Hepatocyte (in vitro differentiated cells): ENCODE results near the gene DNAH5. TPM values are rescaled to one million over a fixed set of nuclear protein-coding genes. Genes with fewer than 3 reads are reported as not detected.

Experiments used
- DNase-seq: peaks from one replicate; pipeline ENCODE4 v3.0.0-alpha.2; 2016; ENCODE audit warnings: low spot score
- H2AFZ ChIP-seq: fragments of 200-600 bp; sonication (generic); 2 replicates; pipeline ENCODE4 v1.6.0; 2016; ENCODE audit warnings: antibody characterized with exemption, mild to moderate bottlenecking
- H3K27ac ChIP-seq: fragments of 200-600 bp; sonication (generic); 2 replicates; pipeline ENCODE4 v1.5.1; 2016; ENCODE audit warnings: mild to moderate bottlenecking
- H3K27me3 ChIP-seq: fragments of 200-600 bp; sonication (generic); 2 replicates; pipeline ENCODE4 v1.6.1; 2016
- H3K36me3 ChIP-seq: fragments of 200-600 bp; sonication (generic); replicated peaks from 2 replicates; pipeline ENCODE4 v1.5.1; 2016; ENCODE audit warnings: low read depth; ENCODE audit not compliant: insufficient read depth
- H3K4me1 ChIP-seq: fragments of 200-600 bp; sonication (generic); 2 replicates; pipeline ENCODE4 v1.5.1; 2016; ENCODE audit warnings: mild to moderate bottlenecking, moderate library complexity; ENCODE audit not compliant: insufficient read depth
- H3K4me2 ChIP-seq: fragments of 200-600 bp; sonication (generic); 2 replicates; pipeline ENCODE4 v1.6.0; 2016
- H3K4me3 ChIP-seq: fragments of 200-600 bp; sonication (generic); 2 replicates; pipeline ENCODE4 v1.5.1; 2016; ENCODE audit warnings: mild to moderate bottlenecking
- H3K79me2 ChIP-seq: fragments of 200-600 bp; sonication (generic); 2 replicates; pipeline ENCODE4 v1.6.0; 2017; ENCODE audit warnings: mild to moderate bottlenecking
- H3K9me2 ChIP-seq: fragments of 200-600 bp; sonication (generic); replicated peaks from 2 replicates; pipeline ENCODE4 v1.6.0; 2017; ENCODE audit warnings: mild to moderate bottlenecking; ENCODE audit not compliant: insufficient read depth
- H3K9me3 ChIP-seq: fragments of 200-600 bp; sonication (generic); 2 replicates; pipeline ENCODE4 v1.5.1; 2016; ENCODE audit warnings: low read depth, mild to moderate bottlenecking
- H4K20me1 ChIP-seq: fragments of 200-600 bp; sonication (generic); 2 replicates; pipeline ENCODE4 v1.6.0; 2016; ENCODE audit warnings: mild to moderate bottlenecking; ENCODE audit not compliant: insufficient read depth, poor library complexity, severe bottlenecking
- EZH2 ChIP-seq: fragments of 200-600 bp; sonication (generic); IDR thresholded peaks from 2 replicates; pipeline ENCODE4 v1.6.1; 2016; ENCODE audit warnings: antibody characterized with exemption, mild to moderate bottlenecking, borderline replicate concordance
- EZH2phosphoT487 ChIP-seq: fragments of 200-600 bp; sonication (generic); IDR thresholded peaks from one replicate; pipeline ENCODE4 v1.6.1; 2018; ENCODE audit warnings: antibody characterized with exemption, mild to moderate bottlenecking, low read depth, moderate library complexity; ENCODE audit not compliant: unreplicated experiment, severe bottlenecking
- WGBS: methylation state at CpG from one replicate; pipeline ENCODE4 v1.1.6; 2016; ENCODE audit warnings: low lambda C conversion rate; ENCODE audit errors: missing lambda C conversion rate; 5-methylcytosine and 5-hydroxymethylcytosine counted together
- polyA plus RNA-seq: library from polyadenylated mRNA; unstranded; fragments of >200 nt; fragmentation: Nextera tagmentation; extraction: Ambion mirVana; gene quantifications from 2 replicates; pipeline ENCODE4 v1.2.1, GENCODE V29; 2016
- total RNA-seq: library from RNA; depleted of rRNA; stranded (reverse); fragments of >200 nt; gene quantifications from 2 replicates; pipeline ENCODE4 v1.2.3, GENCODE V29; 2014
- TF ChIP-seq, protein P1 (sequence below): fragments of 200-600 bp; sonication (generic); IDR thresholded peaks from 2 replicates; pipeline ENCODE4 v1.5.1; 2016; ENCODE audit warnings: antibody characterized with exemption, mild to moderate bottlenecking; ENCODE audit not compliant: poor library complexity

DNAH5 gene
- total and polyA plus RNA-seq, 2 experiments from 2014 or later, result 0.17 to 0.40 TPM

DNA sequence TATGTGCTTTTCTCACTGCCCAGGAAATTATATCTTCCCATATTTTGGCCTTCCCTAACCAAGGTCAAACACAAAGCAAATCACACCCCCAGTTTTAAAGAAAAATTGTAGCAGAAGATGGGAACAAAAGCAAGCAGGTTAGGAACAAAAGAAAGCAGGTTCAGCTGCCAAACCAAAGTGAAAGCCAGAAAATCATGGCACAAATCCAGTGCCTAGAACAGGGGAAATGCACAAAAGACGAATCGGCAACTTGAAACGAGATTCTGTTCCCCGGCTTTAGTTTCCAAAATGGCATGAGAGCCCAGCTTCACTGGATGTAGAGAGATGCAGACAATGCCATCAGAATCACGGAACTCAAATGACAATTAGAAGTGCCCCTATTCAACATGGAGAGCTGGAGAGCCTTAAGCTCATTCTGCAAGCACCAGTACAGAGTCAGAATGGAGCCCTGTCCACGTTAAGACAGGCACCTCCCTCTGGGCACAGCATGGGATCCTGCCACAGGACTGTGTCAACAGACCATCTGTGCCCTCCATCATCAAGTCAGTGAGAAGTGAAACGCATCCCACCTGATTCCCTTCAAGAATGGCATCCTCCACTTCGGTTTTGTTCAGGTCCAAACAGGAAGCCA, 13.8 kb downstream of the DNAH5 start:
- no peak overlapping the region for H3K4me3 ChIP-seq
- no peak overlapping the region for H2AFZ ChIP-seq
- H3K36me3 ChIP-seq, result no peaks in the 10 kb centered on the region
- H3K9me3 ChIP-seq, result no peaks in the 10 kb centered on the region
- no peaks in the 10 kb centered on the region for H3K9me2 ChIP-seq
- no peaks in the 10 kb centered on the region for H3K4me1 ChIP-seq
- no peaks in the 10 kb centered on the region for H3K27me3 ChIP-seq
- H4K20me1 ChIP-seq, result no peaks in the 10 kb centered on the region
- DNase-seq, result no peak
- no peaks in the 10 kb centered on the region for H3K79me2 ChIP-seq
- TF ChIP-seq EZH2, result no peak
- TF ChIP-seq, protein P1, sequence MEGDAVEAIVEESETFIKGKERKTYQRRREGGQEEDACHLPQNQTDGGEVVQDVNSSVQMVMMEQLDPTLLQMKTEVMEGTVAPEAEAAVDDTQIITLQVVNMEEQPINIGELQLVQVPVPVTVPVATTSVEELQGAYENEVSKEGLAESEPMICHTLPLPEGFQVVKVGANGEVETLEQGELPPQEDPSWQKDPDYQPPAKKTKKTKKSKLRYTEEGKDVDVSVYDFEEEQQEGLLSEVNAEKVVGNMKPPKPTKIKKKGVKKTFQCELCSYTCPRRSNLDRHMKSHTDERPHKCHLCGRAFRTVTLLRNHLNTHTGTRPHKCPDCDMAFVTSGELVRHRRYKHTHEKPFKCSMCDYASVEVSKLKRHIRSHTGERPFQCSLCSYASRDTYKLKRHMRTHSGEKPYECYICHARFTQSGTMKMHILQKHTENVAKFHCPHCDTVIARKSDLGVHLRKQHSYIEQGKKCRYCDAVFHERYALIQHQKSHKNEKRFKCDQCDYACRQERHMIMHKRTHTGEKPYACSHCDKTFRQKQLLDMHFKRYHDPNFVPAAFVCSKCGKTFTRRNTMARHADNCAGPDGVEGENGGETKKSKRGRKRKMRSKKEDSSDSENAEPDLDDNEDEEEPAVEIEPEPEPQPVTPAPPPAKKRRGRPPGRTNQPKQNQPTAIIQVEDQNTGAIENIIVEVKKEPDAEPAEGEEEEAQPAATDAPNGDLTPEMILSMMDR, result no peak
- TF ChIP-seq EZH2phosphoT487, result no peak
- no peak overlapping the region for H3K27ac ChIP-seq
- H3K4me2 ChIP-seq, result no peak overlapping the region
- 83% methylated on average over 8 of the region's 8 CpGs for WGBS

DNA sequence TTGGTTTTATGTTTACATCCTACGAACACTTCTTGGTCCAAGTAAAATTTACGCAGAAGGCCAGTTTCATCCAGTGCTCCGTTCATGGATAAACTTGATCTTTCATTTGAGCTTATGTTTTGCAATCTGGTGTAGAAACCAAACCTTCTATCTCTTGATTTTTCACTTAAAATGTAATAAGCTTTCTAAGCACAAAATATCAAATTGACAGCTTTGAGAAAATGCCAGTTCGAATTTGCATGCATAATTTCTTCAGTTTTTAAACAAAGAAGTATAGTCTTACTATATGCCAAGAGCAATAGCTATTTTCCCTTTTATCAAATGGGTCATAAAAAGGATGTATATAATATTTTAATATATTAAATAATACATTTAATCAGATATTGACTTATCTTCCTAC, 17.8 kb downstream of the DNAH5 start:
- Histone ChIP-seq H3K9me2 (no peaks in the 10 kb centered on the region), H3K79me2 (no peaks in the 10 kb centered on the region), H3K36me3 (no peaks in the 10 kb centered on the region), H3K9me3 (no peaks in the 10 kb centered on the region), H3K27ac (no peak overlapping the region), H2AFZ (no peak overlapping the region), H3K27me3 (no peaks in the 10 kb centered on the region), H3K4me3 (no peak overlapping the region), H4K20me1 (no peaks in the 10 kb centered on the region), H3K4me1 (no peaks in the 10 kb centered on the region), H3K4me2 (no peak overlapping the region)
- DNase-seq, result no peak
- WGBS, result 94% methylated on average over 4 of the region's 4 CpGs
- no peak for TF ChIP-seq EZH2phosphoT487
- no peak for TF ChIP-seq EZH2
- TF ChIP-seq, protein P1, result no peak

DNA sequence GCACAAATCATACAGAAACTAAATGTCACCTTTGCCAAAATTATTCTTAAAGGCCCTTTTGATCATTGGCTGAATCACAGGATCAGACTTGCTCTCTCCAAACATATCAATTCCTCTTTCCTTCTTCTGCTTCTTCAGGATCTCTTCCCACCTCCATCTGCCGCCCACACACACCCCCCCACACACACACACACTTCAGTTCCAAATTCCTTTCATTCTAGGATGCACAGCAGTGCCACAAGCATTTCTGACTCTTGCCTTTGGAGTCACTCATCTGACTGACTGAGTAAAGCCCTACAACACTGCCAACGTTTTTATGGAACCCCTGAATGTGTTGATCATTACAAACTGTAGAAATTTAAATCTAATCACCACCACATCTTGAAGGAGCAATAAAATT, 22.9 kb downstream of the DNAH5 start:
- Histone ChIP-seq H3K4me3 (no peak overlapping the region), H3K36me3 (no peaks in the 10 kb centered on the region), H4K20me1 (no peaks in the 10 kb centered on the region), H3K27me3 (no peaks in the 10 kb centered on the region), H3K9me3 (no peaks in the 10 kb centered on the region), H3K79me2 (no peaks in the 10 kb centered on the region), H3K4me1 (no peaks in the 10 kb centered on the region), H3K27ac (no peak overlapping the region), H2AFZ (no peak overlapping the region), H3K4me2 (no peak overlapping the region), H3K9me2 (no peaks in the 10 kb centered on the region)
- WGBS, result 42% methylated on average over 2 of the region's 2 CpGs
- no peak for DNase-seq
- TF ChIP-seq EZH2 (no peak), EZH2phosphoT487 (no peak)
- TF ChIP-seq, protein P1, result no peak

DNA sequence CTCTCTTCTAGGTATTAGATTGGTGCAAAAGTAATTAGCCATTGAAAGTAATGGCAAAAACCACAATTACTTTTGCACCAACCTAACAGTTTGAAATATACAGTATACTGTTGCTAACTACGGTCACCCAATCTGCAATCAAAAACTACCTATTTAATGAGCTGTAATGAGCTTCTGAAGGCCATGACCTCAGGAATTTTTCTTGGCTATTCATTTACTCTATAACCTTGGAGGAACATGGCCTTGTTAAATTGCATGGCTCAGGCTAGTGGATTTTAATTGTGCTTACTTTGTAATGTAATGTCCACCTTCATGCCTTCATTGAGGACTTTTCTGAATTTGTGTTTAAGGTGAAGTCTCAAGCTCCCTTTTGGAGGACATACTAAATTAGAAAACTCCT, 24.7 kb downstream of the DNAH5 start:
- Histone ChIP-seq H3K79me2 (no peaks in the 10 kb centered on the region), H3K4me1 (no peaks in the 10 kb centered on the region), H3K36me3 (no peaks in the 10 kb centered on the region), H2AFZ (no peak overlapping the region), H3K9me2 (no peaks in the 10 kb centered on the region), H3K4me3 (no peak overlapping the region), H4K20me1 (no peaks in the 10 kb centered on the region), H3K27ac (no peak overlapping the region), H3K27me3 (no peaks in the 10 kb centered on the region), H3K9me3 (no peaks in the 10 kb centered on the region), H3K4me2 (no peak overlapping the region)
- WGBS, result 78% methylated on average over 1 of the region's 1 CpG
- no peak for DNase-seq
- TF ChIP-seq EZH2phosphoT487 (no peak), EZH2 (no peak)
- TF ChIP-seq, protein P1, result no peak
